GM18502 (cell line): Measurements from ENCODE around the gene PRSS37.
"Not testable (repeated sequence)": the region's sequence is repeated elsewhere in the genome, so short reads cannot be mapped to it uniquely, and the experiment has no call there.

Source experiments
- ATAC-seq: cut with Tn5 transposase; IDR thresholded peaks from one replicate; pipeline ENCODE4 v1.9.1; 2021; ENCODE audit warnings: mild to moderate bottlenecking; ENCODE audit not compliant: unreplicated experiment, poor library complexity

PRSS37 gene

GRCh38 chr7:141841385-141841784 is at the start of gene PRSS37:
Gene PRSS37, minus strand, starts transcription at chr7:141841485. Its CDS starts 436 bp downstream, at chr7:141841049.
- ATAC-seq = no peak

- ATAC-seq = no peak
Measured at GRCh38 chr7:141889321-141889720, 48.0 kb upstream of the PRSS37 start.

- ATAC-seq = peak; percentile 92
Measured at GRCh38 chr7:141884539-141885225, 43.4 kb upstream of the PRSS37 start.

GRCh38 chr7:141880960-141881359 is 39.7 kb upstream of the PRSS37 start:
- no peak for ATAC-seq

GRCh38 chr7:141877365-141877764 is 36.1 kb upstream of the PRSS37 start:
- ATAC-seq = no peak

- no peak for ATAC-seq
Measured at GRCh38 chr7:141876371-141876770, 35.1 kb upstream of the PRSS37 start.

- no peak for ATAC-seq
Measured at GRCh38 chr7:141875453-141875852, 34.2 kb upstream of the PRSS37 start.

- no peak for ATAC-seq
Measured at GRCh38 chr7:141874787-141875186, 33.5 kb upstream of the PRSS37 start.

- ATAC-seq = peak; percentile 80
Measured at GRCh38 chr7:141872931-141873330, 31.6 kb upstream of the PRSS37 start.

GRCh38 chr7:141866974-141867373 is 25.7 kb upstream of the PRSS37 start:
- no peak for ATAC-seq

- ATAC-seq = no peak
Measured at GRCh38 chr7:141864765-141865447, 23.6 kb upstream of the PRSS37 start.

GRCh38 chr7:141860207-141860606 is 18.9 kb upstream of the PRSS37 start:
- ATAC-seq = no peak

- no peak for ATAC-seq
Measured at GRCh38 chr7:141847996-141848395, 6.7 kb upstream of the PRSS37 start.

- no peak for ATAC-seq
Measured at GRCh38 chr7:141844256-141844655, 3.0 kb upstream of the PRSS37 start.

- no peak for ATAC-seq
Measured at GRCh38 chr7:141842904-141843303, 1.6 kb upstream of the PRSS37 start.

GRCh38 chr7:141840708-141841107 is 577 bp downstream of the PRSS37 start:
- no peak for ATAC-seq

- no peak for ATAC-seq
Measured at GRCh38 chr7:141839256-141839655, 2.0 kb downstream of the PRSS37 start.

GRCh38 chr7:141838581-141838980 is 2.7 kb downstream of the PRSS37 start:
- no peak for ATAC-seq

- no peak for ATAC-seq
Measured at GRCh38 chr7:141837683-141838082, 3.6 kb downstream of the PRSS37 start.

GRCh38 chr7:141822432-141822831 is 18.9 kb downstream of the PRSS37 start:
- ATAC-seq = not testable (repeated sequence)

- ATAC-seq = no peak
Measured at GRCh38 chr7:141820067-141820466, 21.2 kb downstream of the PRSS37 start.

- no peak for ATAC-seq
Measured at GRCh38 chr7:141792526-141792925, 48.8 kb downstream of the PRSS37 start.
